Choroid plexus epithelial cell (primary cell): Measurements from ENCODE around the gene TRAPPC3L.

Source experiments
- DNase-seq: peaks from one replicate; pipeline ENCODE4 v3.0.0-alpha.2; 2010; ENCODE audit warnings: low read depth
- H3K4me3 ChIP-seq: 2 replicates; pipeline ENCODE4 v1.5.1; 2011; ENCODE audit warnings: low read depth, mild to moderate bottlenecking, control low read depth, low read length, moderate library complexity
- CTCF ChIP-seq: conservative IDR thresholded peaks from 2 replicates; pipeline ENCODE4 v1.5.1; 2011; ENCODE audit warnings: low read depth, mild to moderate bottlenecking, control low read depth, inconsistent platforms, low read length, moderate library complexity

TRAPPC3L gene

DNA sequence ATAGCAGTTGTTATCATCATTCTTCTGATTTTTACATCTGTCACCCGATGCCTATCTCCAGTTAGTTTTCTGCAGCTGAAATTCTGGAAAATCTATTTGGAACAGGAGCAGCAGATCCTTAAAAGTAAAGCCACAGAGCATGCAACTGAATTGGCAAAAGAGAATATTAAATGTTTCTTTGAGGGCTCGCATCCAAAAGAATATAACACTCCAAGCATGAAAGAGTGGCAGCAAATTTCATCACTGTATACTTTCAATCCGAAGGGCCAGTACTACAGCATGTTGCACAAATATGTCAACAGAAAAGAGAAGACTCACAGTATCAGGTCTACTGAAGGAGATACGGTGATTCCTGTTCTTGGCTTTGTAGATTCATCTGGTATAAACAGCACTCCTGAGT is 82.2 kb downstream of the TRAPPC3L start:
- DNase-seq: no peak
- no peak for TF ChIP-seq CTCF
- no peak overlapping the region for H3K4me3 ChIP-seq

DNA sequence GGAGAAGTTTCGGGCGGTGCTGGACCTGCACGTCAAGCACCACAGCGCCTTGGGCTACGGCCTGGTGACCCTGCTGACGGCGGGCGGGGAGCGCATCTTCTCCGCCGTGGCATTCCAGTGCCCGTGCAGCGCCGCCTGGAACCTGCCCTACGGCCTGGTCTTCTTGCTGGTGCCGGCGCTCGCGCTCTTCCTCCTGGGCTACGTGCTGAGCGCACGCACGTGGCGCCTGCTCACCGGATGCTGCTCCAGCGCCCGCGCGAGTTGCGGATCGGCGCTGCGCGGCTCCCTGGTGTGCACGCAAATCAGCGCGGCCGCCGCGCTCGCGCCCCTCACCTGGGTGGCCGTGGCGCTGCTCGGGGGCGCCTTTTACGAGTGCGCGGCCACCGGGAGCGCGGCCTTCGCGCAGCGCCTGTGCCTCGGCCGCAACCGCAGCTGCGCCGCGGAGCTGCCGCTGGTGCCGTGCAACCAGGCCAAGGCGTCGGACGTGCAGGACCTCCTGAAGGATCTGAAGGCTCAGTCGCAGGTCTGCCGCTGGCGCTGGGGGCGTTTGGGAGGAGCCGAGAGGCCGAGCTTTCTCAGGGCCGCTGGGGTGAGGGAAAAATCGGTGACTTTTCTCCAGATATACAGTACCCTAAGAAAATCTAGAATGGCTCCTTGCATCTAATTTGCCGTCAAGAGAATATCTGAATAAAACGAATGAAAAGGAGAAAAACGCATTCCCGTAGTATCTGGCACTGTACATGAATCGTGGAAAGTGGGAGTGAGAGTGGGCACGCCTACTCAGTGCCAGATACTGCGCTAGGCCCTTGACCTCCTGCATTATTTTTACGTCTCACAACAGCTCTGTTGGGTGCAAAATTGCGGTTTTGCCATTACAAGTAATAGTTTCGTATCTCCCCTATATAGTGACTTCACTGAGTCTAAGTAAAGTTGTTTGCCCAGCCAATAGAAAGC is 83.3 kb downstream of the TRAPPC3L start:
- H3K4me3 ChIP-seq: peak overlapping the region; percentile 60
- peak; percentile 64 for DNase-seq
- TF ChIP-seq CTCF: no peak

- TF ChIP-seq CTCF: no peak
- H3K4me3 ChIP-seq: peak within 1 kb of the TSS; percentile 60
- no peak for DNase-seq
Measured at GRCh38 chr6:116461331-116461931, 84.1 kb downstream of the TRAPPC3L start, which contains the start of gene CALHM6. CALHM6 (plus strand) TSS chr6:116461375; CDS start chr6:116461930, 555 bp downstream.

GRCh38 chr6:116459927-116460326 is 85.6 kb downstream of the TRAPPC3L start:
- TF ChIP-seq CTCF: no peak
- DNase-seq: no peak
- no peak overlapping the region for H3K4me3 ChIP-seq

GRCh38 chr6:116458264-116458663 is 87.2 kb downstream of the TRAPPC3L start:
- H3K4me3 ChIP-seq: no peak overlapping the region
- no peak for DNase-seq
- no peak for TF ChIP-seq CTCF

DNA sequence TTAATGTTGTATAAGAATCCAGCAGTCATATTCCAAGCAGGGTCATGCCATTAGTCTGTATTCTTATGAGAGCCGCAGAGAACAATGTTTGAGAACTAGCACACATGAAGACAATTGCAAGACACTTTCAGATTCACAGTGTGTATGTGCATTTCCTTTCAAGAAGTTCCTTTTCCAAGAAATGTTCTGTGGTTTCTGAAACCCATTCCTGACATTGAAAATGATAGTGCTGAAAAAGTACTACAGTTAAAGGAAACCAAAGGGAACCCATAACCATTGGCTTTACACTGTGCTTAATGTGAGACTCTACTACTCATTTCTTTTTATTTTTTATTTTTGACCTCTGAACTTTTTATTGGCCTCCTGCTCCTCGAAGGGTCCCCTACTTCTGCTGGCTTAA is 88.6 kb downstream of the TRAPPC3L start:
- no peak for TF ChIP-seq CTCF
- no peak overlapping the region for H3K4me3 ChIP-seq
- DNase-seq: no peak
